ENCODE results near the gene NGLY1. TPM values are rescaled to one million over a fixed set of nuclear protein-coding genes. Genes with fewer than 3 reads are reported as not detected.

Gene NGLY1
- total RNA-seq, 1 donor from 2014 or later, result 29.9 TPM

GRCh38 chr3:25686766-25687165 lies 96.5 kb downstream of the NGLY1 start:
- no peak overlapping the region for H3K4me3 Mint-ChIP-seq
- H3K27me3 Mint-ChIP-seq (ENCODE audit: low read depth), result peaks cover 6% of the 10 kb centered on the region
- H3K4me1 Mint-ChIP-seq, result no peaks in the 10 kb centered on the region
- no peak overlapping the region for H3K27ac Mint-ChIP-seq (ENCODE audit: unreplicated experiment)
- H3K9me3 Mint-ChIP-seq, result no peaks in the 10 kb centered on the region
- H3K36me3 Mint-ChIP-seq (ENCODE audit: low read depth), result no peaks in the 10 kb centered on the region
- no peak for TF ChIP-seq CTCF (conservative IDR thresholded peaks at IDR 0.05)
- DNase-seq (ENCODE audit: low read depth, low spot score), result no peak

GRCh38 chr3:25683882-25684281 lies 99.4 kb downstream of the NGLY1 start:
- H3K9me3 Mint-ChIP-seq, result no peaks in the 10 kb centered on the region
- no peak overlapping the region for H3K4me3 Mint-ChIP-seq
- H3K4me1 Mint-ChIP-seq, result peaks cover 4% of the 10 kb centered on the region
- H3K27ac Mint-ChIP-seq (ENCODE audit: unreplicated experiment), result no peak overlapping the region
- no peaks in the 10 kb centered on the region for H3K27me3 Mint-ChIP-seq (ENCODE audit: low read depth)
- no peak for DNase-seq (ENCODE audit: low read depth, low spot score)
- no peak for TF ChIP-seq CTCF (conservative IDR thresholded peaks at IDR 0.05)
- no peaks in the 10 kb centered on the region for H3K36me3 Mint-ChIP-seq (ENCODE audit: low read depth)

- no peaks in the 10 kb centered on the region for H3K27me3 Mint-ChIP-seq (ENCODE audit: low read depth)
- H3K9me3 Mint-ChIP-seq, result no peaks in the 10 kb centered on the region
- DNase-seq (ENCODE audit: low read depth, low spot score), result no peak
- H3K36me3 Mint-ChIP-seq (ENCODE audit: low read depth), result no peaks in the 10 kb centered on the region
- no peak overlapping the region for H3K27ac Mint-ChIP-seq (ENCODE audit: unreplicated experiment)
- no peak overlapping the region for H3K4me3 Mint-ChIP-seq
- peaks cover 9% of the 10 kb centered on the region for H3K4me1 Mint-ChIP-seq
- no peak for TF ChIP-seq CTCF (conservative IDR thresholded peaks at IDR 0.05)
These were observed 99.8 kb downstream of the NGLY1 start for GRCh38 chr3:25683410-25683809.

GRCh38 chr3:25679642-25680302 lies 103.5 kb downstream of the NGLY1 start:
- no peak overlapping the region for H3K27ac Mint-ChIP-seq (ENCODE audit: unreplicated experiment)
- no peaks in the 10 kb centered on the region for H3K27me3 Mint-ChIP-seq (ENCODE audit: low read depth)
- no peaks in the 10 kb centered on the region for H3K9me3 Mint-ChIP-seq
- DNase-seq (ENCODE audit: low read depth, low spot score), result no peak
- no peak for TF ChIP-seq CTCF (conservative IDR thresholded peaks at IDR 0.05)
- H3K4me3 Mint-ChIP-seq, result no peak overlapping the region
- peaks cover 19% of the 10 kb centered on the region for H3K4me1 Mint-ChIP-seq
- H3K36me3 Mint-ChIP-seq (ENCODE audit: low read depth), result no peaks in the 10 kb centered on the region

- no peak for DNase-seq (ENCODE audit: low read depth, low spot score)
- Mint-ChIP-seq H3K4me3 (no peak overlapping the region), H3K4me1 (peaks cover 19% of the 10 kb centered on the region), H3K36me3 (ENCODE audit: low read depth) (no peaks in the 10 kb centered on the region), H3K9me3 (no peaks in the 10 kb centered on the region), H3K27me3 (ENCODE audit: low read depth) (no peaks in the 10 kb centered on the region), H3K27ac (ENCODE audit: unreplicated experiment) (no peak overlapping the region)
- TF ChIP-seq CTCF (conservative IDR thresholded peaks at IDR 0.05), result no peak
These were observed 104.1 kb downstream of the NGLY1 start for GRCh38 chr3:25679166-25679565.

Data from neural crest cell (in vitro differentiated cells).